NCI-H69 (cell line): ENCODE data around the gene PNMA8B.
"Not testable (repeated sequence)": the region's sequence is repeated elsewhere in the genome, so short reads cannot be mapped to it uniquely, and the experiment has no call there.

Source experiments
- DNase-seq: peaks from one replicate; lab custom pipeline; 2025; lab: John Stamatoyannopoulos, UW

The PNMA8B gene

DNA sequence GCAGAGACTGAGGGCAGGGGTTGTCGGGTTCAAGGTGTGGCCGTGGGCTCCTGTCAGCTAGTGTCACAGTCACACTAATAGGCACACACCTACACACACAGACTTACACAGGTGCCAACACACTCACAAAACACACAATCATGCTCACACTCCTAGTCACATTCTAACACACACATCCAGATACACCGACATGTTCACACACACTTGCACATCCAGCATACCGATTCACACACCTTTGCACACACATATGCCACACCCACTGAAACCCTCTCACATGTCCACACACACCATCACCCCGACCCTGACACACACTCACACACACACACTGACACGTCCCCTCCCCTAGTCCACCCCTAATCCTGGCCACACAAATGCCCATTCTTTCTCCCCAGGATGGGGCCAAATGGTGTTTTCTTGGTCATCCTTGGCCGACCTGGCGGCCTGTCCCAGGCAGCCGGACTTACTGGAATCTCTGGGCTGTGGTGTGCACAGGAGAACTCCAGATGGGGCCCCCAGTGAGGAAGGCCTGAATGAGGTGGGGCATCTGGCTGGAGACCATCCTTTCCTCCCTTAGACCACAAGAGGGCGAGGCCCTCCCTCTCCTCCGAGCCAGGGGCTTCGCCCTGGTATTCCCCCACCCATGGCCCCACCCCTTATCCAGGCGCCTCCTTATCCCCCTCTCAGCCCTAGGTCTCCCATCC, 19.1 kb upstream of the PNMA8B start:
- DNase-seq, result no peak

- DNase-seq, result peak; percentile 72
Measured at GRCh38 chr19:46513461-46514236, 18.0 kb upstream of the PNMA8B start.

GRCh38 chr19:46511237-46511636, 15.6 kb upstream of the PNMA8B start:
- no peak for DNase-seq

GRCh38 chr19:46508206-46508605, 12.5 kb upstream of the PNMA8B start:
- no peak for DNase-seq

DNA sequence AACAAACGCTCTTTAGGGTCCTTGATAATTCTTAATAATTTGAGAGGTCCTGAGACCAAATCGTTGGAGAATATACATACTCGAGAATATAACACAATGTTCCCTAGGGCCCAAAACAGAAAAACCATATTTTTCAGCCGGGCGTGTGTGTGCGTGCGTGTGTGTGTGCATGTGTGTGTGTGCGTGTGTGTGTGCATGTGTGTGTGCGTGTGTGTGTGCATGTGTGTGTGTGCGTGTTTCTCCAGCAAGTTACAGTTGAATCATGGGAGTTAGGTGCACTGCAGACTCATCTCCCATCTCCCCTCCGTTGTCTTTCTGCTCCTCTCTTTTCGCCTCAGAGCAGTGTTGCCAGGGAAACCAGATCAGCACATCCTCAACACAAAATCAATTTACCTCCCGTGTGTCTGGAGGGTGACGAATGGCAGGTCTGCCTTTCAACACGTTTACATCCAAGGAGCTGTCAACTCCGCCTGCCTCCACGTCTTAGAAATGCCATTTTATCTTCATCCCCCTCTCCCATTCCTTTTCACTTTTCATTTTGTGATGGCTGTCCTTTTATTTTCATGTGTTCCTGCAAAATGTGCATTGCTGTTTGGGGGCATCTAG, 8.3 kb upstream of the PNMA8B start:
- DNase-seq, result no peak

DNA sequence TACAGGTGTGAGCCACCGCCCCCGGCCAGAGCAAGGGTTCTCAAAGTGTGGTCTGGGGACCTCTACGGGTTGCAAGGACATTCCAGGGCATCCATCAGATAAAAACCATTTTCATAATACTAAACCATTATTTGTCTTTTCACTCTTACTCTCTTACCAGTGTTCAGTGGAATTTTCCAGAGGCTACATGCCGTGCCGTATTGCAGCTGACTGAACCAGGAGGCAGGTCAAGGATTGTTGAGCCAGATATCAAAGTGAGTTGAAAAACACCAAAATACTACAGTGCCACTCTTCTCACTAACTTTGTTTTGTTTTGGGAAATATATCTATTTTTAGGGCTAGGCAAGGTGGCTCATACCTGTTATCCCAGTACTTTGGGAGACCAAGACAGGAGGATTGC, 7.2 kb upstream of the PNMA8B start:
- DNase-seq, result no peak

- DNase-seq, result no peak
Measured at GRCh38 chr19:46499692-46500091, 4.0 kb upstream of the PNMA8B start.

- DNase-seq, result no peak
Measured at GRCh38 chr19:46497773-46498172, 2.1 kb upstream of the PNMA8B start.

DNA sequence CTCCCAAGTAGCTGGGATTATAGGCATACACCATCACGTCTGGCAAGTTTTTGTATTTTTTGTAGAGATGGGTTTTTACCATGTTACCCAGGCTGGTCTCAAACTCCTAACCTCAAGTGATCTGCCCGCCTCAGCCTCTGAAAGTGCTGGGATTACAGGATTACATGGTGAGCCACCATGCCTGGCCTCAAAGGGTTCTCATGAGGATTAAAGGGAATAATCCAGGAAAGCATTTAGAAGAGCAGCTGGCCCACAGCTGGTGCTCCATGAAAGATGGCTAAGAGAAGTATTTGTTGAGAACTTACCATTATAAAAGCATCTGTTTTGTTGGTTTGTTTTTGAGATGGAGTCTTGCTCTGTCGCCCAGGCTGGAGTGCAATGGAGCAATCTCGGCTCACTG, 1.2 kb upstream of the PNMA8B start:
- not testable (repeated sequence) for DNase-seq

GRCh38 chr19:46496304-46496703, 637 bp upstream of the PNMA8B start:
- no peak for DNase-seq

- DNase-seq, result no peak
Measured at GRCh38 chr19:46494941-46495785, 504 bp downstream of the PNMA8B start.

GRCh38 chr19:46494146-46494940, 1.3 kb downstream of the PNMA8B start:
- no peak for DNase-seq

GRCh38 chr19:46493236-46494145, 2.2 kb downstream of the PNMA8B start:
- DNase-seq, result no peak

DNA sequence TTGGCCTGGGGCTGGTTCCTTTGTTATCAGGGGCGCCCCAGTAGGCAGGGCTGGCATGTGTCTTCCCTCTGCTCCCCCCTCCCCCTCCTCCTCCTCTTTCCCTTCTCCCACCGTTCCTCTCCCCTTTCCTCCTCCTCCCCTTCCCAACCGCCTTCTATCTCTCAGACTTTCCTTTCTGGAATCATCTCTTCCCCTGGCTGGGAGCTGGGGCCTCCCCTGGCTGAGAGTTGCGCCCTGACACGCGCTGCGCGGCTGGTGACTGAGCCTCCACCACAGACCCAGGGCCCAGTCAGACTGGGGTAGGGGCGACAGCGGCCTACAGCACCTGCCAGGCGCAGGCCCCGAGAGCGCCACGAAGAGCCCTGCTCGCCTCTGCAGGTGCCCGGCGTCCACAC, 2.8 kb downstream of the PNMA8B start:
- no peak for DNase-seq

DNA sequence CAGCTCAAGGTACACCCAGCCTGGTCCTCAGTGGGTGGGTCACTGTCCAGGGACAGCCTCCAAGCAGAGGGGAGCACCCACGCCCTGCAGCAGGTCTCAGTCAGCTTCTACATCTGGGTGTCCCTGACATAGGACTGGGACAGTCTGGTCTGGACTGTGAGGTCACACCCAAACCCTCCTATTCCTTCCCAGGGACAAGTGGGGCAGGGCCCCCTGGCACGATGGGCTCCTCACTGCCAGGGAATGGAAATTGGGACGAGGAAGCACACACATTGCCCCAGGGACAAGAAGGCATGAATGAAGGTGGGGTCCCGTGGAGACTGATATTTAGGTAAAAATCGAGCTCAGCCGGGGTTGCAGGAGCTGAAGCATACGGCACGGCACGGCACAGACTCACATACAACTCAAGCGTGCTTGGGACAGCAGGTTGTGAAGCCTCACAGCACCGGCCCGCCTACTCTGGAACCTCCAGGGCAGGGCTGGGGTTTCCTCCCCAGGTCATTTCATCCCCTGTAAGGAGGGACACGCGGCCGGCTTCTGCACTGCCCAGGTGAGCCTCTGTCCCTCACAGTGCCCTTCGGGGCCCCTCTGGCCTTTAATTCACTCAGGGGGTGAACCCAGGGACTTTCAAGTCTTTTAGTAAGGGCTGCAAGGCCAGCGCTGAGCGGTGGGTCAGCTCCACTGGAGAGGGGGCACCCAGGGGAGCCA, 3.5 kb downstream of the PNMA8B start:
- no peak for DNase-seq

DNA sequence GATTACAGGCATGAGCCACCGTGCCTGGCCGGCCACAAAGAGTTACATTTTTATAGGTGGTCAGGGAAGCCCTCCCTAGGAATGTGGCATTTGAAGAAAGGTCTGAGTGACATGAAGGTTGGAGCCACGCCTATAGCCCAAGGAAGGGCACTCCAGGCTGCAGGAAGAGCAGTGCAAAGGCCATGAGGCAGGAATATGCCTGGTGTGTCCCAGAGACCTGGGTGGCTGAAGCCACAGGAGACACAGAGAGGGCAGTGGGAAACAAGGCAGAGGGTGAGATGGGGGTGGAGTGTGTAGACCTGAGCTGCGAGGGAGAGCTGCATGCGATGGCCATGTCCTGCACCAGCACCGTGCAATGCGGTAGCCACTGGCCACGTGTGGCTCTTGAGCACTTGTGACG, 4.9 kb downstream of the PNMA8B start:
- DNase-seq, result no peak

- DNase-seq, result no peak
Measured at GRCh38 chr19:46489445-46490272, 6.0 kb downstream of the PNMA8B start.

GRCh38 chr19:46488551-46488950, 7.1 kb downstream of the PNMA8B start:
- DNase-seq, result no peak
